Fibroblast of lung (primary cell): ENCODE results near the gene SDHAF1. TPM values are rescaled to one million over a fixed set of nuclear protein-coding genes. Genes with fewer than 3 reads are reported as not detected.

Source experiments
- DNase-seq, 2 donors: peaks; one replicate each; pipeline versions ENCODE4 v3.0.0 to v3.0.0-alpha.2; 2010; ENCODE audit warnings: low read depth in 2 of 2
- H2AFZ ChIP-seq: 2 replicates; pipeline ENCODE4 v1.5.1; 2012; ENCODE audit warnings: low read length, control low read depth, inconsistent platforms
- H3K27ac ChIP-seq: 2 replicates; pipeline ENCODE4 v1.5.1; 2011; ENCODE audit warnings: low read length, control low read depth; ENCODE audit not compliant: insufficient read depth
- H3K27me3 ChIP-seq: 2 replicates; pipeline ENCODE4 v1.5.1; 2011; ENCODE audit warnings: mild to moderate bottlenecking, low read length; ENCODE audit not compliant: control insufficient read depth, insufficient read depth
- H3K36me3 ChIP-seq: 2 replicates; pipeline ENCODE4 v1.5.1; 2011; ENCODE audit warnings: low read length; ENCODE audit not compliant: control insufficient read depth, insufficient read depth
- H3K4me1 ChIP-seq: 2 replicates; pipeline ENCODE4 v1.5.1; 2011; ENCODE audit warnings: low read length; ENCODE audit not compliant: control insufficient read depth, insufficient read depth; ENCODE audit errors: extremely low read depth
- H3K4me2 ChIP-seq: 2 replicates; pipeline ENCODE4 v1.5.1; 2011; ENCODE audit warnings: low read length, control low read depth; ENCODE audit not compliant: insufficient read depth; ENCODE audit errors: extremely low read depth
- H3K4me3 ChIP-seq, 4 experiments: fragments of 200-600 bp in 1 of 4; sonication (generic) in 1 of 4; replicated peaks in 1 of 4; 2 replicates each; pipeline ENCODE4 v1.5.1; 2011 to 2016; ENCODE audit warnings: low read length in 4 of 4, low read depth in 3 of 4, mild to moderate bottlenecking in 3 of 4, control low read depth in 2 of 4, inconsistent platforms in 1 of 4, mixed read lengths in 1 of 4; ENCODE audit not compliant: insufficient read depth in 1 of 4; ENCODE audit errors: control extremely low read depth in 1 of 4
- H3K79me2 ChIP-seq: 2 replicates; pipeline ENCODE4 v1.5.1; 2012; ENCODE audit warnings: mild to moderate bottlenecking, low read length, inconsistent platforms; ENCODE audit not compliant: control insufficient read depth, insufficient read depth
- H3K9ac ChIP-seq: 2 replicates; pipeline ENCODE4 v1.5.1; 2011; ENCODE audit warnings: mild to moderate bottlenecking, low read length, control low read depth; ENCODE audit not compliant: insufficient read depth
- H3K9me3 ChIP-seq: 2 replicates; pipeline ENCODE4 v1.5.1; 2012; ENCODE audit warnings: low read depth, low read length; ENCODE audit not compliant: control insufficient read depth, insufficient read depth
- H4K20me1 ChIP-seq: 2 replicates; pipeline ENCODE4 v1.5.1; 2011; ENCODE audit warnings: low read length; ENCODE audit not compliant: control insufficient read depth, insufficient read depth; ENCODE audit errors: extremely low read depth
- CTCF ChIP-seq, 2 donors: IDR thresholded peaks in 1 of 2; conservative IDR thresholded peaks in 1 of 2; 1 replicate in 1 of 2; 2 replicates in 1 of 2; pipeline ENCODE4 v1.5.1; 2011 to 2012; ENCODE audit warnings: low read length in 2 of 2, control low read depth in 1 of 2, inconsistent platforms in 1 of 2, low read depth in 1 of 2, mild to moderate bottlenecking in 1 of 2
- EZH2 ChIP-seq: IDR thresholded peaks from 2 replicates; pipeline ENCODE4 v1.5.1; 2012; ENCODE audit warnings: low read length, control low read depth, mild to moderate bottlenecking; ENCODE audit errors: missing control alignments
- polyA plus RNA-seq, 2 donors: library from polyadenylated mRNA; depleted of rRNA in 1 of 2; stranded (reverse) in 1 of 2; unstranded in 1 of 2; fragments of >200 nt; gene quantifications; 2 replicates each; pipeline ENCODE4 v1.2.1, GENCODE V29; 2011 to 2012; ENCODE audit warnings: missing spikeins in 1 of 2
- total RNA-seq: library from RNA; depleted of rRNA; stranded (reverse); fragments of >200 nt; gene quantifications from 2 replicates; pipeline ENCODE4 v1.2.1, GENCODE V29; 2014

The SDHAF1 gene
- total and polyA plus RNA-seq, 2 donors (not counting 1 experiment from before 2014, with no cell fraction given), result 6.4 to 7.8 TPM

DNA sequence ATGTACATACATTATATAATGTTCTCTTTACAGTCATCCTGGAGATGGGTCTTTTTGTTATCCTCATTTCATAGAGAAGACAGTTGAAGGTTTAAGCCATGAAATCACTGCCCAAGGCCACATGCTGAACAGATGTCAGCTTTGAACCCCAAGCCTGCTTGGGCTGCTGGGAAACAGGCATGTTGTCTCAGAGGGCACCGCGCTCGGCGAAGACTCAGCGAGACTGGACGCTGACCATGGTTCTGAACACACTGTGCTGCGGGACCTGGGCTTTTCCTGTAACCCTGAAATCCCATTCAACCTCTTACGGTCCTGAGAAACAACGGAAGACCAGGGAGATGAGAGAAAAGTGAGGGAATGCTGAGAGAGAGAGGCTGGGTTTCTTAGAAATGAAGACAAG is 31.5 kb upstream of the SDHAF1 start:
- H3K9me3 ChIP-seq, result no peaks in the 10 kb centered on the region
- no peak overlapping the region for H2AFZ ChIP-seq
- H3K27me3 ChIP-seq, result peaks cover 18% of the 10 kb centered on the region
- H4K20me1 ChIP-seq, result no peaks in the 10 kb centered on the region
- no peak overlapping the region for H3K4me3 ChIP-seq
- DNase-seq, result peak; percentile 56 to 57
- H3K4me1 ChIP-seq, result no peaks in the 10 kb centered on the region
- no peaks in the 10 kb centered on the region for H3K79me2 ChIP-seq
- H3K4me2 ChIP-seq, result no peak overlapping the region
- no peak for TF ChIP-seq EZH2
- TF ChIP-seq CTCF (conservative IDR thresholded peaks at IDR 0.05 in 1 of 2, IDR thresholded peaks at IDR 0.05 in 1 of 2; ENCODE audit: low read depth in 1 of 2, low read length in 2 of 2), result no peak
- no peaks in the 10 kb centered on the region for H3K36me3 ChIP-seq
- no peak overlapping the region for H3K27ac ChIP-seq
- no peak overlapping the region for H3K9ac ChIP-seq

DNA sequence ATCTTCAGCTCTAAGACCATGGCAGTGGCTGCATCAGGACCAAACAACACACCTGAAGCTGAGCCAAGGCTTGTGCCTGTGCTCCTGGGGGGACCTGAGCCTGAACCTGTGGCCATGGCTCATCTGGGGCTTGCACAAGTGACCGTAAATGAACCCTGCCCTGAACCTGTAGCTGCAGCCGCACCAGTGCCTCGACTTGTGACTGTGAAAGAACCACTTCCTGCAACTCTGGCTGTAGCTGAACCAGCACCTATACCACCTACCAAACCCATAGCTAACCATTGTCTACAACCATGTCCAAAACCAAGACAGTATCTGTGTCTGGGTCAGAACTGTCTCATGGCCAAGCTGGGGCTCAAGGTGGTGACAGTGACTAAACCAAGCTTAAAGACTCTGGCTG is 28.2 kb upstream of the SDHAF1 start:
- H3K27me3 ChIP-seq, result peaks cover 2% of the 10 kb centered on the region
- no peaks in the 10 kb centered on the region for H4K20me1 ChIP-seq
- H3K4me1 ChIP-seq, result no peaks in the 10 kb centered on the region
- H3K4me3 ChIP-seq, result no peak overlapping the region
- no peaks in the 10 kb centered on the region for H3K9me3 ChIP-seq
- H3K9ac ChIP-seq, result no peak overlapping the region
- no peak overlapping the region for H3K27ac ChIP-seq
- H3K79me2 ChIP-seq, result no peaks in the 10 kb centered on the region
- no peak overlapping the region for H3K4me2 ChIP-seq
- H3K36me3 ChIP-seq, result no peaks in the 10 kb centered on the region
- no peak overlapping the region for H2AFZ ChIP-seq
- DNase-seq, result no peak
- TF ChIP-seq CTCF (conservative IDR thresholded peaks at IDR 0.05 in 1 of 2, IDR thresholded peaks at IDR 0.05 in 1 of 2; ENCODE audit: low read depth in 1 of 2, low read length in 2 of 2), result no peak

DNA sequence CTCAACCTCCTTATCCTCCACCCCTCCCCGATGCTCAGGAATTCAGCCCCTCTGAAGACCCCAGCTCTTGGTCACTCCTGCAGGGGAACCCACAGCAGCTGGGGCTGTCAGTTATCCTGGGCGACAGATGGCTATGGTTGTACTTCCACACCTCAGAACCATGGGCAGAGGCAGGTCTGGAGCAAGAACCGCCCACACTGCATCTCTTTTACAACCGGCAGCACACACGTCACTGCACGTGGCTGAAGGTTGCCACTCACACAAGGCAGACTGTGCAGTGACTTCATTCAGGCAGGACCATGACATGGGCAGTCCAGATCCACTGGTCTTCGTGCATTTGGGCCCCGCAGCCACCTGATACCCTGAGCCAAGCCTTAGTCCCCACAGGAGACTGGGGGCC is 21.5 kb upstream of the SDHAF1 start:
- no peaks in the 10 kb centered on the region for H3K27me3 ChIP-seq
- no peaks in the 10 kb centered on the region for H3K4me1 ChIP-seq
- no peaks in the 10 kb centered on the region for H4K20me1 ChIP-seq
- no peaks in the 10 kb centered on the region for H3K36me3 ChIP-seq
- no peaks in the 10 kb centered on the region for H3K79me2 ChIP-seq
- H3K9me3 ChIP-seq, result no peaks in the 10 kb centered on the region
- H3K4me3 ChIP-seq, result no peak overlapping the region
- no peak overlapping the region for H3K4me2 ChIP-seq
- no peak overlapping the region for H2AFZ ChIP-seq
- TF ChIP-seq CTCF (conservative IDR thresholded peaks at IDR 0.05 in 1 of 2, IDR thresholded peaks at IDR 0.05 in 1 of 2; ENCODE audit: low read depth in 1 of 2, low read length in 2 of 2) (no peak), EZH2 (no peak)
- no peak for DNase-seq
- no peak overlapping the region for H3K27ac ChIP-seq
- no peak overlapping the region for H3K9ac ChIP-seq
